Measurements from ENCODE around the gene EHBP1. TPM values are rescaled to one million over a fixed set of nuclear protein-coding genes. Genes with fewer than 3 reads are reported as not detected.

EHBP1 gene
- total RNA-seq, 1 donor from 2014 or later = 52.7 TPM

DNA sequence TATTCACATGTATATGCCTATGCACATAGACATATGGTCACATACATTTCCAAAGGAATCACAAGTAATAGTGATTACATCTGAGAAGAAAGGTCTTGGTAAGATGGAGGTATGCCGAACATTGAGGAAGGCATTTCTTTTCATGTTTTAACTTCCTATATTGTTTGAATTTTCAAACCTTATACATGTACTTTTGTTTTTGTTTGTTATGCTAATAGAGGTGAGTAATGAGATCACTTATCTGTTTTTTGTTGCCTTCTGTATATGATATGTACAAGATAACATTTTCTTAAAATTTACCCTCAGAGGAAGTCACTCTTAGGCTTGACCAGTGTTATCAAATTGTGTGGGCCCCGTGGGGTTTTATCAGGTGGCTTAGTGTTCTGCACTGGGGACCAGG is 178.6 kb downstream of the EHBP1 start:
- Histone ChIP-seq H3K9ac (ENCODE audit: low read depth in 1 of 3, low read length in 3 of 3) (no peak overlapping the region), H3K36me3 (ENCODE audit: control insufficient read depth in 3 of 3, insufficient read depth in 3 of 3, low read length in 3 of 3) (peaks cover 0 to 4% (median 0%) of the 10 kb centered on the region in 3 donors), H3K4me1 (ENCODE audit: control insufficient read depth in 3 of 3, insufficient read depth in 3 of 3, low read length in 3 of 3) (peaks cover 0 to 3% (median 0%) of the 10 kb centered on the region in 3 donors), H3K27me3 (ENCODE audit: control insufficient read depth in 3 of 3, insufficient read depth in 3 of 3, low read length in 3 of 3) (no peaks in the 10 kb centered on the region), H3K9me3 (ENCODE audit: control insufficient read depth in 3 of 3, low read length in 3 of 3) (peaks cover 0 to 2% (median 0%) of the 10 kb centered on the region in 3 donors), H3K4me3 (ENCODE audit: low read length in 3 of 3) (no peak overlapping the region), H3K27ac (ENCODE audit: low read depth, low read length) (no peak overlapping the region)

DNA sequence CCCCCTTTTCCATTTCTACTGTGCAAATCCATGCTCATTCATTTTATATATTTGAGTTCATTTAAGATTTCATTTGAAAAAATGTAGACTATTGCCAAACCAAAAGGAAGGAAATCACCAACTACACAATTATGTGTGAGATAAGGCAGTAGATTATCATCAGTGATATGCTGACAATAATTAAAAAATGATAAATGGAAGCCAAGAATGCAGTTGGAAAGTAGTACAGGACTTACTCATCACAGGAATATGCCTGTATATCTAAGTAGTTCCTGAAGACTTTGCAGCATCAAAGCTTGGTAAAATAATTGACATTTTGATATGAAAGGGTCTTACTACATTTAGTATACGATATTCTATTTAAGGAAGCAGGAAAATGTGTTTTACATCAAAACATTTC is 179.0 kb downstream of the EHBP1 start:
- peaks cover 0 to 3% (median 0%) of the 10 kb centered on the region in 3 donors for H3K4me1 ChIP-seq (ENCODE audit: control insufficient read depth in 3 of 3, insufficient read depth in 3 of 3, low read length in 3 of 3)
- peaks cover 0 to 2% (median 0%) of the 10 kb centered on the region in 3 donors for H3K9me3 ChIP-seq (ENCODE audit: control insufficient read depth in 3 of 3, low read length in 3 of 3)
- H3K36me3 ChIP-seq (ENCODE audit: control insufficient read depth in 3 of 3, insufficient read depth in 3 of 3, low read length in 3 of 3) = peaks cover 0 to 4% (median 0%) of the 10 kb centered on the region in 3 donors
- no peaks in the 10 kb centered on the region for H3K27me3 ChIP-seq (ENCODE audit: control insufficient read depth in 3 of 3, insufficient read depth in 3 of 3, low read length in 3 of 3)
- no peak overlapping the region for H3K9ac ChIP-seq (ENCODE audit: low read depth in 1 of 3, low read length in 3 of 3)
- no peak overlapping the region for H3K4me3 ChIP-seq (ENCODE audit: low read length in 3 of 3)
- no peak overlapping the region for H3K27ac ChIP-seq (ENCODE audit: low read depth, low read length)

DNA sequence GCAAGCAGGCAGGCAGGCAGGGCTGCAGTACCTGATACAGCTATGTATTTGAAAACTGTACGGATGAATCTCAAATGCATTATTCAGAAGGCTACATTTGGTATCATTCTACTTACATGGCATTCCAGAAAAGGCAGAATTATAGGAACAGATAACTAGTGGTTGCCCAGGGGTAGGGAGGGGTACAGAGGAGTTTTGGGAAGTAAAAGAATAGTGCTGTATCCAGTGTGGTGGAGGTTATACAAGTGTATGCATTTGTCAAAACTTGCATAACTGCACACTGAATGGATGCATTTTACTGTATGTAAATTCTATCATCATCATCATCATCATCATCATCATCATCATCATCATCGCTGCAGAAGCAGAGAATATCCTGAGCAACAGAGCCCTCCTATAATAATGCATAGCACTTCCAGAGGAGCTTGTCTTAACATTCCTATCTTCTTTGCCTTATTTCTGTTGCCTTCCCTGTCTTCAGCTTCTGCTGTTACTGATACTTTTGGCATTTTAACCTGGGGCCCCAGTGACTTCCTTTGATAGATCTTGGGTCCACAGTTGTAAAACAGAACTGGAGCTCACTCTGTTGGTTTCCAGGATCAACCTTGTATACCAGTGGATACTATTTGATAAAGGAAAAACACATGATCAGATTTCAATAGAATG is 189.6 kb downstream of the EHBP1 start:
- no peak overlapping the region for H3K4me3 ChIP-seq (ENCODE audit: low read length in 3 of 3)
- H3K27ac ChIP-seq (ENCODE audit: low read depth, low read length) = no peak overlapping the region
- no peaks in the 10 kb centered on the region for H3K9me3 ChIP-seq (ENCODE audit: control insufficient read depth in 3 of 3, low read length in 3 of 3)
- H3K27me3 ChIP-seq (ENCODE audit: control insufficient read depth in 3 of 3, insufficient read depth in 3 of 3, low read length in 3 of 3) = no peaks in the 10 kb centered on the region
- H3K4me1 ChIP-seq (ENCODE audit: control insufficient read depth in 3 of 3, insufficient read depth in 3 of 3, low read length in 3 of 3) = no peaks in the 10 kb centered on the region
- no peaks in the 10 kb centered on the region for H3K36me3 ChIP-seq (ENCODE audit: control insufficient read depth in 3 of 3, insufficient read depth in 3 of 3, low read length in 3 of 3)
- H3K9ac ChIP-seq (ENCODE audit: low read depth in 1 of 3, low read length in 3 of 3) = no peak overlapping the region

DNA sequence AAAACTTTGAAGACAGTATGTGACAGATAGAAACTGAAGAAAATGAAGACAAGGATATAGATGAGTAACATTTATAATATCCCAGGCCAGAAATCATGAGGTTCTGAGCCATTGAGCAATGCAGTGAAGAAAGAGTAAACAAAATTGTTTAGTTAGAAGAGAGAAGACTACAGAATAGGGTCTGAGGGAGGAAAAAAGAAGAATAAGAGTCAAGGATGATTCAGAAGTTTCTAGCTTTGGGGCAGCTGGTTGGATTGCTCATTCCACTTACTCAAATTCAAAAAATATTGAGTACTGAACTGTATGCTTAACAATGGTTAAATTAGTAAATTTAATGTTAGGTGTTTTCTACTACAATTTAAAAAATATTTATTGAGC is 190.1 kb downstream of the EHBP1 start:
- Histone ChIP-seq H3K27me3 (ENCODE audit: control insufficient read depth in 3 of 3, insufficient read depth in 3 of 3, low read length in 3 of 3) (no peaks in the 10 kb centered on the region), H3K36me3 (ENCODE audit: control insufficient read depth in 3 of 3, insufficient read depth in 3 of 3, low read length in 3 of 3) (no peaks in the 10 kb centered on the region), H3K27ac (ENCODE audit: low read depth, low read length) (no peak overlapping the region), H3K4me3 (ENCODE audit: low read length in 3 of 3) (no peak overlapping the region), H3K9me3 (ENCODE audit: control insufficient read depth in 3 of 3, low read length in 3 of 3) (no peaks in the 10 kb centered on the region), H3K9ac (ENCODE audit: low read depth in 1 of 3, low read length in 3 of 3) (no peak overlapping the region), H3K4me1 (ENCODE audit: control insufficient read depth in 3 of 3, insufficient read depth in 3 of 3, low read length in 3 of 3) (no peaks in the 10 kb centered on the region)

DNA sequence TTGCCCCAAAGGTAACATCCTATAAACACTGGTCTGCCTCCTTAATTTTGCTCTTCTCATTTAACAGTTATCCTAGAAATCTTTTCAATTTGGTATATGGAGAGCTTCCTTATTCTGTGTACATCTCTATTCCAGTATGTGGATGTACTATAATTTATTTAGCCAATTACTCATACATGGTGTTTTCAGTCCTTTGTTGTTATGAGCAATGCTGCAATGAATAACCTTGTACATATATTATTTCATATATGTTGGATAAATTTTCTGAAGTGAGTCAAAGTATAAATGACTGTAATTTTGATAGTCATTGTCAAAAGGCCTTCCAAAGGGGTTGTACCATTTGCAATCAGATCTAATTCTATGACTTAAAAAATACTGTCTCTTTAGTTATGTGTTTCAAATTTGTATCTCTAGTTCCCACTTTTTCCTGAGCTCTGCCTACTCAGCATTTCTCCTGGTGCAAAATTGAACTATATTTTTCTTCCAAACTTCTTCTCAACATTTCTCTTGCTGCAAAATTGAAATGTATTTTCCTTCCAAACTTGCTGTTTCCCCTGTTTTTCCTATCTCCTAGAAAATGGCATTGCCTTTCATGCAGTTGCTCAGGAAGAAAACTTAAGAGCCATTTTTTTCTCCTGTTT is 191.8 kb downstream of the EHBP1 start:
- Histone ChIP-seq H3K9ac (ENCODE audit: low read depth in 1 of 3, low read length in 3 of 3) (no peak overlapping the region), H3K27me3 (ENCODE audit: control insufficient read depth in 3 of 3, insufficient read depth in 3 of 3, low read length in 3 of 3) (no peaks in the 10 kb centered on the region), H3K9me3 (ENCODE audit: control insufficient read depth in 3 of 3, low read length in 3 of 3) (no peaks in the 10 kb centered on the region), H3K27ac (ENCODE audit: low read depth, low read length) (no peak overlapping the region), H3K4me1 (ENCODE audit: control insufficient read depth in 3 of 3, insufficient read depth in 3 of 3, low read length in 3 of 3) (no peaks in the 10 kb centered on the region), H3K36me3 (ENCODE audit: control insufficient read depth in 3 of 3, insufficient read depth in 3 of 3, low read length in 3 of 3) (no peaks in the 10 kb centered on the region), H3K4me3 (ENCODE audit: low read length in 3 of 3) (no peak overlapping the region)

DNA sequence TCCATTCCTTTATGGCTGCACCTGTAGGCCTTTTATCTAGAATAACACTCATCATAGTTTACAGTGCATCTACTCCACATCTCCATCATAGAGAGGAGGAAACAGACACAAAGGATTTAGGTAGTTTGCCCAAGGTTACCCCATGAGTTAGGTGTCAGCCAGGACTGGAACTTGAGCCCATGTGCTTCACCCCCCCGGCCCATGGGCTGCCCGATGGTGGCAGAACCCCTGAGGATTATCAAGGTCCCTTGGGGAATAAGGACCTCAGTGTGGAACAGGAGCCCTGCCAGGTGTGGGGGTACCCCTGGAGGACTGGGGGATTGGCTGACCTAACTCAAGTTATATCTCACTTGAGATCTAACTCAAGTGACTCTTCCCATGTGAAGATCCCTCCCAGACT is 198.8 kb downstream of the EHBP1 start:
- Histone ChIP-seq H3K9ac (ENCODE audit: low read depth in 1 of 3, low read length in 3 of 3) (no peak overlapping the region), H3K36me3 (ENCODE audit: control insufficient read depth in 3 of 3, insufficient read depth in 3 of 3, low read length in 3 of 3) (no peaks in the 10 kb centered on the region), H3K4me3 (ENCODE audit: low read length in 3 of 3) (no peak overlapping the region), H3K27me3 (ENCODE audit: control insufficient read depth in 3 of 3, insufficient read depth in 3 of 3, low read length in 3 of 3) (no peaks in the 10 kb centered on the region), H3K27ac (ENCODE audit: low read depth, low read length) (no peak overlapping the region), H3K9me3 (ENCODE audit: control insufficient read depth in 3 of 3, low read length in 3 of 3) (no peaks in the 10 kb centered on the region), H3K4me1 (ENCODE audit: control insufficient read depth in 3 of 3, insufficient read depth in 3 of 3, low read length in 3 of 3) (no peaks in the 10 kb centered on the region)

DNA sequence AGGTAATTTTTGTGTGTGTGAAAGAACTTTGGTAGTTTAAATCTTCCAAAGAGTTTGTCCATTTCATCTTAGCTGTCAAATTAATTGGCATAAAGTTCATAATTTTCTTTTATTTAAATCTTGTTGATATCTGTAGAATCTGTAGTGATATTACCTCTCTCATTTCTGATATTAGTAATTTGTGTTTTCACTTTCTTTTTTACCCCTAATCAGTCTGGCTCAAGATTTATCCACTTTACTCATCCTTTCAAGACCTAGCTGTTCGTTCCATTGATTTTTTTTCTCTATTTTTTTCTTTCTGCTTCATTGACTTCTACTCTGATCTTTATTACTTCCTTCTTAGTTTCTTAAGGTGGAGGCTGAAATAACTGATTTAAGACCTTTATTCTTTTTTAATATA is 202.6 kb downstream of the EHBP1 start:
- Histone ChIP-seq H3K4me3 (ENCODE audit: low read length in 3 of 3) (no peak overlapping the region), H3K36me3 (ENCODE audit: control insufficient read depth in 3 of 3, insufficient read depth in 3 of 3, low read length in 3 of 3) (no peaks in the 10 kb centered on the region), H3K27me3 (ENCODE audit: control insufficient read depth in 3 of 3, insufficient read depth in 3 of 3, low read length in 3 of 3) (no peaks in the 10 kb centered on the region), H3K27ac (ENCODE audit: low read depth, low read length) (no peak overlapping the region), H3K9ac (ENCODE audit: low read depth in 1 of 3, low read length in 3 of 3) (no peak overlapping the region), H3K4me1 (ENCODE audit: control insufficient read depth in 3 of 3, insufficient read depth in 3 of 3, low read length in 3 of 3) (no peaks in the 10 kb centered on the region), H3K9me3 (ENCODE audit: control insufficient read depth in 3 of 3, low read length in 3 of 3) (no peaks in the 10 kb centered on the region)

DNA sequence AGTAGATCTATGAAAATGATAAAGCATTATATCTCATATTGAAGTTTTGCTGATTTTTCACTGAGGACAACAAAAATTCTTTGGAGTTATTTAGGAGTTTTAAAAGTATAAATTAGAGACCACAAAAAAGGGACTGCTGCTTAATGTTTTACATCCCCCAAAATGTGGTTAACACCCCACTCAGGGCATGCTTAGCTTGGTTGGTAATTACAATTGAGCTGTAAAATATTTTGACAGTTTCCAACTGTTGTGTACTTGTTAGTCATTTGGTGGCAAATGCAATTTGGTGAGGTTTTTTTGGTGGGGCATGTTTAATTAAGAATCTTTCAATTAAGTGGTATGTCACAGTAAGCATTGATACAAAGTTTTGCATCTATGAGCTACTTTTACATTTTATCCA is 207.8 kb downstream of the EHBP1 start:
- no peaks in the 10 kb centered on the region for H3K27me3 ChIP-seq (ENCODE audit: control insufficient read depth in 3 of 3, insufficient read depth in 3 of 3, low read length in 3 of 3)
- no peaks in the 10 kb centered on the region for H3K9me3 ChIP-seq (ENCODE audit: control insufficient read depth in 3 of 3, low read length in 3 of 3)
- H3K4me1 ChIP-seq (ENCODE audit: control insufficient read depth in 3 of 3, insufficient read depth in 3 of 3, low read length in 3 of 3) = no peaks in the 10 kb centered on the region
- H3K27ac ChIP-seq (ENCODE audit: low read depth, low read length) = no peak overlapping the region
- no peak overlapping the region for H3K4me3 ChIP-seq (ENCODE audit: low read length in 3 of 3)
- H3K9ac ChIP-seq (ENCODE audit: low read depth in 1 of 3, low read length in 3 of 3) = no peak overlapping the region
- no peaks in the 10 kb centered on the region for H3K36me3 ChIP-seq (ENCODE audit: control insufficient read depth in 3 of 3, insufficient read depth in 3 of 3, low read length in 3 of 3)

DNA sequence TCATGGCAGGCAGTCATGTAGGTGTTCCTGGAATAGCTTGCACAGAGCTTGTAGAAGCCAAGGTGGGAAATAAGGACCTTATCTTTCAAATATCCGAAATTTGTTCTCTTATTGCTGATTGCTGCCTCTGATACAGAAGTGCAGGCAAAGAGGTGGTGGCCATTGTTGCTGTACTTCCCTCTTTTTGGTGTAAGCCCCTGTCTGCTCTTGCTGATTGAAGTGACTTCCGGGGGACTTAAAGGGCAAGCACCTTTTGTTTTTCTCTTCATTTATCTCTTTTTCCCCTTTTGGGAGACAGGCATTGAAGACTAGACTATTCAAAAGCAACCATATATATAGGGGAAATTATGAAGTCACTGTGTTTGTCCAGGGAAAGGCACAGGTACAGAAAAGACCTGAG is 213.5 kb downstream of the EHBP1 start:
- H3K27me3 ChIP-seq (ENCODE audit: control insufficient read depth in 3 of 3, insufficient read depth in 3 of 3, low read length in 3 of 3) = no peaks in the 10 kb centered on the region
- no peak overlapping the region for H3K4me3 ChIP-seq (ENCODE audit: low read length in 3 of 3)
- no peaks in the 10 kb centered on the region for H3K9me3 ChIP-seq (ENCODE audit: control insufficient read depth in 3 of 3, low read length in 3 of 3)
- no peak overlapping the region for H3K9ac ChIP-seq (ENCODE audit: low read depth in 1 of 3, low read length in 3 of 3)
- no peaks in the 10 kb centered on the region for H3K4me1 ChIP-seq (ENCODE audit: control insufficient read depth in 3 of 3, insufficient read depth in 3 of 3, low read length in 3 of 3)
- peaks cover 0 to 6% (median 0%) of the 10 kb centered on the region in 3 donors for H3K36me3 ChIP-seq (ENCODE audit: control insufficient read depth in 3 of 3, insufficient read depth in 3 of 3, low read length in 3 of 3)
- H3K27ac ChIP-seq (ENCODE audit: low read depth, low read length) = no peak overlapping the region

DNA sequence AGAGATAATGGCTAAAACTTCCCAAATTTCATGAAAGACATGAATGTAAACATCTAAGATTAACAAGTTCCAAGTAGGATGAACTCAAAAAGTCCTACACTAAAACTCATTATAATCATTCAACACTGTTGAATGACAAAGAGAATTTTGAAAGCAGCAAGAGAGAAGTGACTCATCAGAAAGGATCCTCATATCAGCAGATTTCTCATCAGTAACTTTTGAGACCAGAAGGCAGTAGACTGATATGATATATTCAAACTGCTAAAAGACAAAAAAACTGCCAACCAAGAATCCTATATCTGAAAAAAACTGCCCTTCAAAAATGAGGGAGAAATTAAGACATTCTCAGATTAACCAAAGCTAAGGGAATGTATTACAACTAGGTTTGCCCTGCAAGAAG is 214.6 kb downstream of the EHBP1 start:
- no peaks in the 10 kb centered on the region for H3K27me3 ChIP-seq (ENCODE audit: control insufficient read depth in 3 of 3, insufficient read depth in 3 of 3, low read length in 3 of 3)
- no peak overlapping the region for H3K27ac ChIP-seq (ENCODE audit: low read depth, low read length)
- H3K4me1 ChIP-seq (ENCODE audit: control insufficient read depth in 3 of 3, insufficient read depth in 3 of 3, low read length in 3 of 3) = no peaks in the 10 kb centered on the region
- peaks cover 0 to 6% (median 0%) of the 10 kb centered on the region in 3 donors for H3K36me3 ChIP-seq (ENCODE audit: control insufficient read depth in 3 of 3, insufficient read depth in 3 of 3, low read length in 3 of 3)
- H3K4me3 ChIP-seq (ENCODE audit: low read length in 3 of 3) = no peak overlapping the region
- H3K9me3 ChIP-seq (ENCODE audit: control insufficient read depth in 3 of 3, low read length in 3 of 3) = no peaks in the 10 kb centered on the region
- no peak overlapping the region for H3K9ac ChIP-seq (ENCODE audit: low read depth in 1 of 3, low read length in 3 of 3)
